ENCODE data around the gene POU2F1. TPM values are rescaled to one million over a fixed set of nuclear protein-coding genes. Genes with fewer than 3 reads are reported as not detected.

POU2F1 gene
- total and polyA plus RNA-seq, 2 donors (not counting 3 experiments of a cell fraction or from before 2014, with no cell fraction given) = 6.0 to 12.9 TPM

GRCh38 chr1:167225920-167226319 is 5.2 kb downstream of the POU2F1 start:
- dilution Hi-C loops (cut with MboI; ENCODE audit: extremely low pct_ligation_motif_present, low sequenced_read_pairs) (no loop called here), intact Hi-C loops (cut with micrococcal nuclease) (no loop called here)
- no peak overlapping the region for H3K4me3 ChIP-seq (replicated peaks in 1 of 3; ENCODE audit: insufficient read depth in 1 of 3, low read depth in 1 of 3, low read length in 3 of 3)
- H3K27ac ChIP-seq (ENCODE audit: insufficient read depth, low read depth, low read length) = no peak overlapping the region
- H3K9me1 ChIP-seq (replicated peaks; ENCODE audit: control insufficient read depth, extremely low read depth, insufficient read depth, low read length) = no peaks in the 10 kb centered on the region
- no peak overlapping the region for H3K9ac ChIP-seq (replicated peaks; ENCODE audit: extremely low read depth, insufficient read depth, low read length)
- no peaks in the 10 kb centered on the region for H3K27me3 ChIP-seq (ENCODE audit: control insufficient read depth in 2 of 2, insufficient read depth in 2 of 2, low read length in 2 of 2)
- no peak for TF ChIP-seq GATA2 (IDR thresholded peaks at IDR 0.05; ENCODE audit: insufficient read depth, insufficient read length, low read depth, low read length)
- TF ChIP-seq JUN (IDR thresholded peaks at IDR 0.05; ENCODE audit: borderline replicate concordance, insufficient read depth, insufficient read length, low read depth) = no peak
- no peaks in the 10 kb centered on the region for H3K9me3 ChIP-seq (replicated peaks; ENCODE audit: control insufficient read depth, insufficient read depth, low read length)
- no TSS peak for BruUV-seq (replicated peaks)
- POLR2A ChIA-PET = no interaction called here
- H4K20me1 ChIP-seq (replicated peaks; ENCODE audit: control insufficient read depth, extremely low read depth, insufficient read depth, low read length) = peaks cover 2% of the 10 kb centered on the region
- FAIRE-seq = no peak
- H3K4me1 ChIP-seq (ENCODE audit: control insufficient read depth, extremely low read depth, insufficient read depth, low read length) = peaks cover 13% of the 10 kb centered on the region
- H3K79me2 ChIP-seq (ENCODE audit: control insufficient read depth, insufficient read depth, low read length) = peaks cover 79% of the 10 kb centered on the region
- CTCF ChIA-PET = no interaction called here
- DNase-seq (ENCODE audit: low read depth, low spot score) = no peak
- H2AFZ ChIP-seq (ENCODE audit: low read depth, low read length) = no peak overlapping the region
- no peaks in the 10 kb centered on the region for H3K36me3 ChIP-seq (ENCODE audit: control insufficient read depth in 2 of 2, extremely low read depth in 1 of 2, insufficient read depth in 2 of 2, low read length in 2 of 2)
- H3K4me2 ChIP-seq (ENCODE audit: insufficient read depth, low read length) = no peak overlapping the region

- BruUV-seq (replicated peaks) = no TSS peak
- Histone ChIP-seq H3K4me3 (replicated peaks in 1 of 3; ENCODE audit: insufficient read depth in 1 of 3, low read depth in 1 of 3, low read length in 3 of 3) (no peak overlapping the region), H3K27me3 (ENCODE audit: control insufficient read depth in 2 of 2, insufficient read depth in 2 of 2, low read length in 2 of 2) (no peaks in the 10 kb centered on the region), H3K79me2 (ENCODE audit: control insufficient read depth, insufficient read depth, low read length) (peaks cover 77% of the 10 kb centered on the region), H3K36me3 (ENCODE audit: control insufficient read depth in 2 of 2, extremely low read depth in 1 of 2, insufficient read depth in 2 of 2, low read length in 2 of 2) (no peaks in the 10 kb centered on the region), H2AFZ (ENCODE audit: low read depth, low read length) (no peak overlapping the region), H3K27ac (ENCODE audit: insufficient read depth, low read depth, low read length) (no peak overlapping the region), H3K4me1 (ENCODE audit: control insufficient read depth, extremely low read depth, insufficient read depth, low read length) (peaks cover 7% of the 10 kb centered on the region), H4K20me1 (replicated peaks; ENCODE audit: control insufficient read depth, extremely low read depth, insufficient read depth, low read length) (peaks cover 5% of the 10 kb centered on the region), H3K9ac (replicated peaks; ENCODE audit: extremely low read depth, insufficient read depth, low read length) (no peak overlapping the region), H3K4me2 (ENCODE audit: insufficient read depth, low read length) (no peak overlapping the region), H3K9me1 (replicated peaks; ENCODE audit: control insufficient read depth, extremely low read depth, insufficient read depth, low read length) (no peaks in the 10 kb centered on the region), H3K9me3 (replicated peaks; ENCODE audit: control insufficient read depth, insufficient read depth, low read length) (no peaks in the 10 kb centered on the region)
- FAIRE-seq (no peak), DNase-seq (ENCODE audit: low read depth, low spot score) (no peak)
- intact Hi-C loops (cut with micrococcal nuclease) = no loop called here
- ChIA-PET CTCF (no interaction called here), POLR2A (no interaction called here)
- TF ChIP-seq POLR2A (IDR thresholded peaks at IDR 0.05; ENCODE audit: low read depth, low read length) = no peak
- TF ChIP-seq MAX (IDR thresholded peaks at IDR 0.05; ENCODE audit: insufficient read depth, insufficient read length) = no peak
- no peak for TF ChIP-seq FOS (IDR thresholded peaks at IDR 0.05; ENCODE audit: borderline replicate concordance, insufficient read depth, low read length)
- dilution Hi-C loops (cut with MboI; ENCODE audit: extremely low pct_ligation_motif_present, low sequenced_read_pairs) = no loop called here
Observed at GRCh38 chr1:167227934-167228378, 7.3 kb downstream of the POU2F1 start.
